CD4-positive, alpha-beta memory T cell (primary cell): ENCODE measurements around the gene EXD2. TPM values are rescaled to one million over a fixed set of nuclear protein-coding genes. Genes with fewer than 3 reads are reported as not detected.

Experiments
- CTCF ChIA-PET: fragments of 350-600 bp; sonication (Branson Sonifier 250); formaldehyde crosslinking; loops from one replicate; lab custom pipeline; 2021; ENCODE audit warnings: inconsistent platforms; ENCODE audit not compliant: partially characterized antibody; lab: Charles Lee
- POLR2A ChIA-PET: fragments of 350-600 bp; sonication (Branson Sonifier 250); formaldehyde crosslinking; loops from one replicate; lab custom pipeline; 2021; ENCODE audit not compliant: partially characterized antibody; lab: Charles Lee
- DNase-seq, 5 donors: peaks; one replicate each; pipeline versions ENCODE4 v3.0.0 to v3.0.0-alpha.2; 2020 to 2022; ENCODE audit warnings: mixed read lengths in 1 of 5
- H3K27ac ChIP-seq: one replicate; pipeline ENCODE4 v1.7.0; 2013; ENCODE audit warnings: low read depth, low read length
- H3K27me3 ChIP-seq: 2 replicates; pipeline ENCODE4 v1.7.0; 2013; ENCODE audit warnings: mild to moderate bottlenecking, low read length, moderate library complexity; ENCODE audit not compliant: insufficient read depth
- H3K36me3 ChIP-seq: 2 replicates; pipeline ENCODE4 v1.7.0; 2013; ENCODE audit warnings: mild to moderate bottlenecking, low read length, moderate library complexity; ENCODE audit not compliant: insufficient read depth
- H3K4me1 ChIP-seq: 2 replicates; pipeline ENCODE4 v1.7.0; 2013; ENCODE audit warnings: mild to moderate bottlenecking, low read length, moderate library complexity; ENCODE audit not compliant: insufficient read depth
- H3K4me3 ChIP-seq, 2 donors: one replicate each; pipeline ENCODE4 v1.7.0; 2013; ENCODE audit warnings: low read length in 2 of 2, mild to moderate bottlenecking in 1 of 2
- H3K9me3 ChIP-seq, 2 donors: one replicate each; pipeline ENCODE4 v1.7.0; 2013; ENCODE audit warnings: low read length in 2 of 2, control low read depth in 1 of 2; ENCODE audit not compliant: control insufficient read depth in 1 of 2
- H3K27ac Mint-ChIP-seq, 7 donors: one replicate each; pipeline ENCODE4 v1.8.0; 2020 to 2021; ENCODE audit warnings: mixed read lengths in 7 of 7, mild to moderate bottlenecking in 6 of 7, inconsistent platforms in 3 of 7, moderate library complexity in 3 of 7
- H3K27me3 Mint-ChIP-seq, 2 donors: one replicate each; pipeline ENCODE4 v1.8.0; 2020 to 2021; ENCODE audit warnings: mixed read lengths in 2 of 2
- H3K36me3 Mint-ChIP-seq, 2 donors: one replicate each; pipeline ENCODE4 v1.8.0; 2020 to 2021; ENCODE audit warnings: mixed read lengths in 2 of 2, inconsistent platforms in 1 of 2, mild to moderate bottlenecking in 1 of 2
- H3K4me1 Mint-ChIP-seq, 4 donors: one replicate each; pipeline ENCODE4 v1.8.0; 2020 to 2021; ENCODE audit warnings: mixed read lengths in 4 of 4, mild to moderate bottlenecking in 1 of 4
- H3K4me3 Mint-ChIP-seq, 8 donors: one replicate each; pipeline ENCODE4 v1.8.0; 2020 to 2021; ENCODE audit warnings: mixed read lengths in 8 of 8, mild to moderate bottlenecking in 7 of 8, moderate library complexity in 6 of 8, inconsistent platforms in 3 of 8
- H3K9me3 Mint-ChIP-seq, 8 donors: one replicate each; pipeline ENCODE4 v1.8.0; 2020 to 2021; ENCODE audit warnings: mixed read lengths in 8 of 8, mild to moderate bottlenecking in 5 of 8, inconsistent platforms in 3 of 8, moderate library complexity in 1 of 8
- intact Hi-C: fragments of 100-400 bp; cut with micrococcal nuclease; formaldehyde crosslinking; loops from one replicate; pipeline ENCODE4 v1.15.1; 2023
- polyA plus RNA-seq, 2 donors: library from polyadenylated mRNA; unstranded; fragments of 300-500 nt; fragmentation: Illumina TruSeq; gene quantifications; one replicate each; pipeline ENCODE4 v1.2.3, GENCODE V29; 2021
- total RNA-seq, 2 experiments: library from RNA; stranded (reverse); gene quantifications; one replicate each; pipeline ENCODE4 v1.2.3, GENCODE V29; 2021

Gene EXD2
- total and polyA plus RNA-seq, 4 experiments from 2014 or later: 4.6 to 15.7 (median 11.6) TPM

DNA sequence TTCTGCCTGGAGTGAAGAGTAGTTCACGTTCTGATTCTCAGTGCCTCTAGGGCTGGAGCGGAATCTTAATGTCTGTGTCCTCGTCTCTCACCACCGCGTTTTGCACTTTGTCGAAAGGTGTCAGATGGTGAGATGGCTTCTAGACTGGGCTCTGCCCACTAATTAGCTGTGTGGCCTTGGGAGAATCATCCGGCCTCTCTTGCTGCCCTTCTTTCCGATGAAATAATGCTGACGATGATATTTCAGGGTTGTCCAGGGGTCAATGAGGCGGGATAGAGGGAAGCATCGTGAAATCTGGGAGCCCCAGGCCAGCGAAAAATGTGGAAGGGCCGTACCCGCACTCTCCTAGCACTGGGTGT is 67.8 kb downstream of the EXD2 start:
- H3K4me3 Mint-ChIP-seq: peak overlapping the region in 5 of 8 donors; percentile 11 to 45 (median 26)

DNA sequence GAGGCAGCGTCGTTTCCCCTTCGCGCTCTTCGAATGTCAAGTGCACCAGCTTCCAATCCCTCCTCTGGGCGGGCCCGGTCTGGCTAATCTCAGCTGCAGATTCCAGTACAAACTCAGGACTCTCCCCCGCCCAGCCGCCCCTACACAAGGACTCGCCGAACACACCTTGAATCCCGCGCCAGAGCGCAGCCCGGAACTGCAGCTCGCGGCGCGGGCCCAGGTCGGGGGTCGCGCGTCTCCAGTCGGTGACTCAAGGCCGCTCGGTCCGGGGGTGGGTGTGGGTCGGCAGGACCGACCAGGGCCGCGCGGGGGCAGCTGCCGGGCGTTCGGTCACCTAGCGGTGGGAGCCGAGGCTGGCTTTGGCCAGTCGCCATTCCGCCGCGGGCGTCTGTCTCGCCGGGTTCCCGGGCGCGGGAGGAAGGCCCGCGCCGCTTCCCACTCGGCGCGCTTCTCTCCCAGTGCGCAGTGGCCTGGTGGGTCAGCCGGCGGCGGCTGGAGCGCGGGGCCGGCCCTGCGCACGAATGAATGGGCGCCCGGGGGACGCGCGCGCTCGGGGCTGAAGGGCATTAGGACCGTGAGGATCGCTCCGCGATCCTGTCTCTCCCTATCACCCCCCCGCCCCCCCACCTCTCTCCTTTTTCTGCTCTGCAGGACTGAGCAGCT is 68.4 kb downstream of the EXD2 start, which contains the start of gene GALNT16:
TSS of gene GALNT16 (plus strand) at position 632 of the 663 bp plus-strand sequence. CDS start 133 bp downstream, outside the sequence.
- H3K4me1 ChIP-seq: peaks cover 11% of the 10 kb centered on the region
- Mint-ChIP-seq H3K27me3 (peaks cover 34 to 52% of the 10 kb centered on the region in 2 donors), H3K27ac (no peak within 1 kb of the TSS), H3K36me3 (no peaks in the 10 kb centered on the region), H3K9me3 (no peaks in the 10 kb centered on the region), H3K4me3 (peak within 1 kb of the TSS in 7 of 8 donors; percentile 43 to 81 (median 59)), H3K4me1 (peaks cover 0 to 16% (median 3%) of the 10 kb centered on the region in 4 donors)
- peak within 1 kb of the TSS in 1 of 2 donors; percentile 19 for H3K4me3 ChIP-seq
- H3K9me3 ChIP-seq: no peaks in the 10 kb centered on the region
- CTCF ChIA-PET: no interaction called here
- H3K36me3 ChIP-seq: no peaks in the 10 kb centered on the region
- H3K27me3 ChIP-seq: peaks cover 27% of the 10 kb centered on the region
- intact Hi-C loops: no loop called here
- no peak within 1 kb of the TSS for H3K27ac ChIP-seq
- no peak for DNase-seq
- POLR2A ChIA-PET: no interaction called here

More for the DNA sequence above, 67.8 kb downstream of the EXD2 start:
- intact Hi-C loops: no loop called here
- ChIA-PET CTCF (no interaction called here), POLR2A (no interaction called here)
- peaks cover 28% of the 10 kb centered on the region for H3K27me3 ChIP-seq
- H3K9me3 ChIP-seq: no peaks in the 10 kb centered on the region
- Mint-ChIP-seq H3K27ac (no peak overlapping the region), H3K36me3 (no peaks in the 10 kb centered on the region), H3K9me3 (no peaks in the 10 kb centered on the region), H3K4me1 (peaks cover 0 to 16% (median 3%) of the 10 kb centered on the region in 4 donors), H3K27me3 (peaks cover 35 to 54% of the 10 kb centered on the region in 2 donors)
- H3K4me1 ChIP-seq: peaks cover 11% of the 10 kb centered on the region
- no peak overlapping the region for H3K4me3 ChIP-seq
- DNase-seq: no peak
- no peaks in the 10 kb centered on the region for H3K36me3 ChIP-seq
- H3K27ac ChIP-seq: no peak overlapping the region

DNA sequence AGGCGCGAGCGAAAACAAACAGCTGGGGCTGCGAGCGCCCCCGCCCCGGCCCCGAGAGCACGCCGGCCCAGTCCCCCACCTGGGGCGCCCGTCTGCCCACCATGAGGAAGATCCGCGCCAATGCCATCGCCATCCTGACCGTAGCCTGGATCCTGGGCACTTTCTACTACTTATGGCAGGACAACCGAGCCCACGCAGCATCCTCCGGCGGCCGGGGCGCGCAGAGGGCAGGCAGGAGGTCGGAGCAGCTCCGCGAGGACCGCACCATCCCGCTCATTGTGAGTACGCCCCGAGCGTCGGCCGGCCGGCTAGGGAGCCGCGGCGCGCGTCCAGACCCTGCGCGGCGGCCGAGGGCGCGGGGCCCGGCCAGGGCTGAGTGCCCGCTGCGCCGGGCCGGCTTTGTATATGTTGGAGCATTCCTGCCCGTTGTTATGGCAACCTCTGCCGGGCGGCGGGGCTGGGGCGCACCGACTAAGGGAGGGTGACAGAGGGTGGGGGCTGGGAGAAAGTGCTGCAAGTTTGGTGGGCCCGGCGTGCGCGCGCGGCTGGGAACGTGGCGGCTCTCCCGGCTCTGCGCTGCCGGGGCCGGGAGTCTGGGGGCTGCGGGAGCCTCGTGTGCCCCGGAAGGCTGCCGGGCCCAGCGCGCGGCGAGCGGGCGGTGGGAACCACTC is 69.0 kb downstream of the EXD2 start:
- H3K36me3 Mint-ChIP-seq: no peaks in the 10 kb centered on the region
- H3K4me1 Mint-ChIP-seq: peaks cover 0 to 16% (median 3%) of the 10 kb centered on the region in 4 donors
- H3K27me3 Mint-ChIP-seq: peaks cover 33 to 53% of the 10 kb centered on the region in 2 donors
- intact Hi-C loops: no loop called here
- Histone ChIP-seq H3K9me3 (no peaks in the 10 kb centered on the region), H3K27me3 (peaks cover 27% of the 10 kb centered on the region), H3K27ac (no peak overlapping the region), H3K4me3 (peak overlapping the region in 1 of 2 donors; percentile 19), H3K4me1 (peaks cover 11% of the 10 kb centered on the region), H3K36me3 (no peaks in the 10 kb centered on the region)
- DNase-seq: no peak
- POLR2A ChIA-PET: no interaction called here
- CTCF ChIA-PET: no interaction called here
- no peaks in the 10 kb centered on the region for H3K9me3 Mint-ChIP-seq
- H3K27ac Mint-ChIP-seq: no peak overlapping the region
- H3K4me3 Mint-ChIP-seq: peak overlapping the region in 6 of 8 donors; percentile 15 to 59 (median 44)

DNA sequence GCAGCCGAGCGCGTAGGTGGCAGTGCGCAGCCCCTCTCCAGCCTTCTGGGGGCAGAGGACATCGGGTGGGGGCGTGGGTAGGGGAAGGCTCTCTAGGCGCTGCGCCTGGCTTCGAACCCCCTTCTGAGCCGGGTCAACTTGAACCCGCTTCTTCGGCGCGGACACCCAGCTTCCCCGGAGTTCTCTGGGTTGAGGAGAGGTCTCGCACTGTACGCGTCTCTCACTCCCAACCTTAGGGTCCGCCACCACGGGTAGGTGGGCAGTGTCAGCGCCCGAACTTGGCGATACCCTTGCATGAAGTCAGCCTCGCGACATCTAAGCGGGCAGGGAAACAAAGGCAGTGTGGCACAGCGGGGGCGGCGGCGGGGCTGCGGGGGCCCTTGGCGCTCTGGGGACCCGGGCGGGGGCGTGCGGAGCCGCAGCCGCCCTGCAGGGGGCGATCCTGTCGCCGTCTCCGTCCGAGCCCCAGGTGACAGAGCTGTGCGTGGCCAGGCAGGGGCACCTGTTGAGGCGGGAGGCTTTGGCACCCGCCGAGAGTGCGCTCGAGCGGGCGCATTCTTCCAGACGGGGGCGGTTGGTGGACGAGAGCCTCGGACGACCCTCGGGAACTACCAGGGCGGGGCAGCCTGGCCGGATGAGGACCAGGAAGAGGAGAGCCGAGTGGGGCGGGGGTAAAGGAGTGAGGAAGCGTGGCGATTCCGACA is 69.7 kb downstream of the EXD2 start:
- CTCF ChIA-PET: interaction anchor here (0.7 to 0.9 kb wide), 2 partner anchors 9 to 198 kb away, joined by 3 to 4 read pairs; no protein-coding TSS in a partner anchor

DNA sequence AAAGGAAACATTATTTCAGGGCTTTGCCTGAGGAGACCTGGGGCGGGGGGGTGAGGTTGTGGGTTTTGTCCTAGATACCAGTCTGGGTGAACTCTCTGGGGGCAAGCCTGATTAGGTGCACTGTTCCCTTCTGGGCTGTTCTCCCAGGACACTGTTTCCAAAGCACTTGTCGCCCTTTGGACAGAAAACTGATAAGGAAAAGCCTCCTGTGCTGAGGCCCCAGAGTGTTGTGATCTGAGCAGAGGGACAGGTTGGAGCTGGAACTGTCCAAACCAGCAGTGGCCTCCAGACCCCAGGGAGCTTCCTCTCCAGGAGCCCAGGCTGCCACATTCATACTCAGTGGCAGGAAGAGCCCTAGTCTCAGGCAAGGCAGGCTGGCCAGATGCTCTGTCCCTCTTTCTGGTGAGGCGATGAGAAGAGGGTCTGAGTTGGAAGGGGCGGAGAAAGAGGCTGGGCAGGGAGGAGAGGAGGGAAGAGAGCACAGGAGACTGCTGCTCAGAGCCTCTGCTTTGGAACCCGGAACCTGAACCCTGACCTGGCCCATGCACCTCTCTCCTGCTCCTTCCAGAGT is 70.5 kb downstream of the EXD2 start:
- intact Hi-C loops: no loop called here

More for the DNA sequence above, 69.7 kb downstream of the EXD2 start:
- peak overlapping the region in 1 of 2 donors; percentile 19 for H3K4me3 ChIP-seq
- no peak overlapping the region for H3K27ac ChIP-seq
- peak overlapping the region; percentile 42 to 82 (median 71) for H3K4me3 Mint-ChIP-seq
- H3K4me1 ChIP-seq: peaks cover 11% of the 10 kb centered on the region
- peaks cover 0 to 16% (median 3%) of the 10 kb centered on the region in 4 donors for H3K4me1 Mint-ChIP-seq
- H3K27me3 Mint-ChIP-seq: peaks cover 33 to 56% of the 10 kb centered on the region in 2 donors
- no peaks in the 10 kb centered on the region for H3K36me3 ChIP-seq
- peaks cover 27% of the 10 kb centered on the region for H3K27me3 ChIP-seq
- no peaks in the 10 kb centered on the region for H3K36me3 Mint-ChIP-seq
- no peak overlapping the region for H3K27ac Mint-ChIP-seq
- POLR2A ChIA-PET: no interaction called here
- H3K9me3 Mint-ChIP-seq: no peaks in the 10 kb centered on the region
- DNase-seq: peak in 4 of 5 donors; percentile 9 to 16 (median 12)
- intact Hi-C loops: no loop called here
- H3K9me3 ChIP-seq: no peaks in the 10 kb centered on the region

DNA sequence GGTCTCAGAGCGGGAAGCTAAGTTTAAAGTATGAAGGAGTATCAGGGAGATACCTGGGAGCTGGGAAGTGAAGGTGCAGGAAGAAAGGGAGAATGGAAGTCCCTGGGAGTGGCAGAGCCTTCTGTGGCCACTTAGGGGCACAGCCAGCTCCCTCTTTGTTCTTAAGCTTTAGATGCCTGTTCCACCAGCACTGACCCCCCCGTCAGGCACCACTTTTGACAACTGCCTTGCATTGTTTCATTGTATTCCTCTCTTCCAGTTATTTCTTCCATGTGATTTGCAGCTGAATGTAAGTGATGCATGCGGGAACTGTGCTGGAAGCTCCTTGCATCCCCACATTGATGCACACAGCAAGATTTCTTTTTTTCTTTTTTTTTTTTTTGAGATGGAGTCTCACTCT is 71.2 kb downstream of the EXD2 start:
- ChIA-PET CTCF (interaction anchor here (1.9 kb wide), 1 partner anchor 20 kb away, joined by 7 read pairs; no protein-coding TSS in a partner anchor), POLR2A (no interaction called here)
- H3K27ac ChIP-seq: no peak overlapping the region
- H3K4me3 ChIP-seq: no peak overlapping the region
- Mint-ChIP-seq H3K36me3 (no peaks in the 10 kb centered on the region), H3K4me3 (peak overlapping the region in 3 of 8 donors; percentile 31 to 53 (median 35)), H3K27me3 (peaks cover 32 to 45% of the 10 kb centered on the region in 2 donors), H3K27ac (no peak overlapping the region), H3K4me1 (peaks cover 0 to 16% (median 3%) of the 10 kb centered on the region in 4 donors), H3K9me3 (no peaks in the 10 kb centered on the region)
- H3K36me3 ChIP-seq: no peaks in the 10 kb centered on the region
- DNase-seq: no peak
- H3K27me3 ChIP-seq: peaks cover 27% of the 10 kb centered on the region
- intact Hi-C loops: no loop called here
- no peaks in the 10 kb centered on the region for H3K9me3 ChIP-seq
- peaks cover 11% of the 10 kb centered on the region for H3K4me1 ChIP-seq

More for the DNA sequence above, 70.5 kb downstream of the EXD2 start:
- H3K27ac Mint-ChIP-seq: no peak overlapping the region
- peak overlapping the region in 7 of 8 donors; percentile 42 to 82 (median 69) for H3K4me3 Mint-ChIP-seq
- Histone ChIP-seq H3K4me1 (peaks cover 11% of the 10 kb centered on the region), H3K27ac (no peak overlapping the region), H3K36me3 (no peaks in the 10 kb centered on the region), H3K9me3 (no peaks in the 10 kb centered on the region), H3K4me3 (peak overlapping the region in 1 of 2 donors; percentile 19), H3K27me3 (peaks cover 27% of the 10 kb centered on the region)
- H3K27me3 Mint-ChIP-seq: peaks cover 33 to 50% of the 10 kb centered on the region in 2 donors
- no peak for DNase-seq
- ChIA-PET POLR2A (no interaction called here), CTCF (interaction anchor here (0.9 to 1.9 kb wide), 2 partner anchors 19 to 197 kb away, joined by 4 to 7 read pairs; no protein-coding TSS in a partner anchor)
- peaks cover 0 to 16% (median 3%) of the 10 kb centered on the region in 4 donors for H3K4me1 Mint-ChIP-seq
- no peaks in the 10 kb centered on the region for H3K9me3 Mint-ChIP-seq
- H3K36me3 Mint-ChIP-seq: no peaks in the 10 kb centered on the region
